GM19397 (cell line): ENCODE results near the gene KCNG4.

ENCODE experiments used
- ATAC-seq: cut with Tn5 transposase; IDR thresholded peaks from one replicate; pipeline ENCODE4 v1.9.1; 2021; ENCODE audit warnings: mild to moderate bottlenecking, moderate library complexity; ENCODE audit not compliant: unreplicated experiment

KCNG4 gene

DNA sequence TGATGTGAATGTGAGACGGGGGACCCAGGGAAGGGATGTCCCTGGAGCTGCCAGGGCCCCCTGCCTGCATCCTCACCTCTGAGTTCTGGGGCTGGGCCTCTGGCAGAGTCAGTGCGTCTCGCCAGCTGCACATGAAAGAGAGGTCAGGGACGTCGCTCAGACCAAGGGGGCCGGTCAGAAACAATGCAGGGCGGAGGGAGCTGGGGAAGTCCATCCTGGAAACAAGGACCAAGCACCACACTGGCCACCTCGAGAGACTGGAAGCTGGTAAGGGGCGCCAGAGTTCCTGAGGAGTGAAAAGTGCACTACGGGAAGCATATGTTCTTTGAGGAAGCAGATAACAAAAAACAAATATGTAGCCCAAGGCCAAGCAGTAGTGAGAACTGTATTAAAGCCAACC, 55.0 kb downstream of the KCNG4 start:
- no peak for ATAC-seq

DNA sequence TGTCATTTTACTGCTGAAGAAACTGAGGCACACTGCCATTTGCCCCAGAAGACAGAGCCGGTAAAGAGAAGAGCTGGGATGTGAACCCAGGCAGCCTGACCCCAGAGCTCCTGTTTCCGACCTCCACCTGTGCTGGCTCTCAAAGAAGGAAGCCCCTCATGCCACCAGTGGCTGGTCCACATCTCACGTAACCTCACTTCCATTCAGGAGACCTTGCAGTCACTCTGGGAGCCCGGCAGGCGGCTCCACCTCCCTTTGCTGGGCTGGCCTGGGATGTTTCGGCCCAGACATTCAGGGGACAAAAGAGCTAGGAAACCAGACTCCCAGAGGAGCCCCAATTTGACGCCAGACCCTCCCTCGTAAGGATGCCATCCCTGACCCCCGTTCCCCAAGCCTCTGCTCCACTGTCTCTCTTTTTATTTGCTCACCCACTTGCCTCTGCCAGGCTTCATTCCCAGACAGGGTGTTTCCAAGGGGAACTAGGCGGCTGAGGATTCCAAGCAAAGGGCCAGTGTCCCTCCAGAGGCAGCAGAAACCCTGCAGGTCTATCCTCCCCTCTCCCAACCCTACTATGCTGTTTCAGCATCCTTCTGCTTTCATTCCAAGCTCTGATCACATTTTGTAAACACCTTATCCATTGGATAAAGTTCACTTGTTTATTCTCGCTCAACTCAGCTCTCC, 55.8 kb downstream of the KCNG4 start:
- no peak for ATAC-seq

DNA sequence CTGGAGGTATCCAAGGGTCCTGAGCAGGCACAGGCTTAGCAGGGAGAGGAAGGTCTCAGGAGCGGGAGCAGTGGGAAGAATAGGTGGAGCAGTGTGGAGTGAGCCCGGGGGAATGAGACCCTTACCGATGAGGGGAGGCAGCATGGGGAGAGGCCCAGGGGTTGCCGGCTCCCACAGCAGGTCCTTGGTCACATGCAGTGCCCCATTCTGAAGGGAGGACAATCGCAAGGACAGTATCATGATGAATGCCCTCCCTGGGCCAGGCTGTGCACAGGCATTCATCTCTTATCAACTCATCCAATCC, 56.3 kb downstream of the KCNG4 start:
- no peak for ATAC-seq

DNA sequence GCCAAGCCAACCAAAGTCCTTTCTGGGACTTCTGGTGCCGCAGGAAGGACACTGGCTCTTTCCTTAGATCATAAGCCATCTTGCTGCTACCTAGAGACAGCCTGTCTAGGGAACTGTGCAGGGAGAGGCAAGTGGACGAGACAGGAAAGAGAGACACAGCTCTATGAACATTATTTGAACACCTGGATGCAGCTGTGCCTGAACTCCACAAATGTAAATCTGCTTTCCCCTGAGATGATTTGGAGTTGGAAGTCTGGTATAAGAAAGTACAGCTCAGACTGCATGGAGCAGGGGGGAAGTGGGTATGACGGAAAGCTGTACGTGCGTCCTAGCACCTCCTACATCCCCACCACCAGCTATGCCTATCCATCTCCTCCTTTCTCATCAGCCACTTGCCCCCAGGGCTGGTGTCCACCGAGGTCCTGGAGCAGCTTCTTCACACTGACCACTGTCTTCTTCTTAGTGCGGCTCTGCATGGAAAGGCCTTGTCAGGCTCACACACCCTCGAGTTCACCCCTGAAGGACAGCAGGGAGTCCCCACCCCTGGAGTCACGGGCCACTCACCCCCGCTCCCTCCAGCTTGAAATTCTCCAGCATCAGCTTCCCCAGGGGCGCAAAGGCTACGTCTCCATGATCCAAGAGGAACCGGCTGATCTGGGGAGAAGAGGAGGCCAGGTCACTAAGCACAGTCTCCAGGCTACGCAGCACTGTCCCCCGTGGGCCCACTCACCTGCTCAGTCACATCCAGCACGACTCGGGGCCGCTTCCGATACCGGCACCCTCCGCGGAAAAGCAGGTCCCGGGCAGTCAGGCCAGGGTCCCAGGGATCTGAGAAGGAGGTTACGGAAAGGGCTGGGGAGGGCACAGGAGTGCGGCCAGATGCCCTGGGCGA, 56.9 kb downstream of the KCNG4 start:
- ATAC-seq = no peak

DNA sequence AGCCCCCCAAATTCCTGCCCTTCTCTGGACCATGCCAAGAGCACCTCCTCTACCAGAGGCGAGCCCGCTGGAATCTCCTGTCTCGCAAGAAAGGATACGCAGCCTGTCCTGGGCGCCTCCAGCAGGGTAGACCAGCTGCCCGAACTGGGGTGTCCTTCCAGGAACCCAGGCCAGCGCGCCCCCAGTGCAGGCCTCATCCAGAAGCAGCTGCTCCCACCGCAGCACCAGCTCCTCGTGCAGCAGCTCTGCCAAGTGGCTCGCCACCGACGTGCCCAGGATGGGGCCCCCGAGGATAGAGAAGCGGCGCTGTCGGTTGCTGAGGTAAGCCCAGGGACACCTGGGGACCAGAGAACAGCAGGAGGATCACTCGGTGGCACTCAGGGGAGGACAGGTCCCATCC, 57.7 kb downstream of the KCNG4 start:
- ATAC-seq = no peak

DNA sequence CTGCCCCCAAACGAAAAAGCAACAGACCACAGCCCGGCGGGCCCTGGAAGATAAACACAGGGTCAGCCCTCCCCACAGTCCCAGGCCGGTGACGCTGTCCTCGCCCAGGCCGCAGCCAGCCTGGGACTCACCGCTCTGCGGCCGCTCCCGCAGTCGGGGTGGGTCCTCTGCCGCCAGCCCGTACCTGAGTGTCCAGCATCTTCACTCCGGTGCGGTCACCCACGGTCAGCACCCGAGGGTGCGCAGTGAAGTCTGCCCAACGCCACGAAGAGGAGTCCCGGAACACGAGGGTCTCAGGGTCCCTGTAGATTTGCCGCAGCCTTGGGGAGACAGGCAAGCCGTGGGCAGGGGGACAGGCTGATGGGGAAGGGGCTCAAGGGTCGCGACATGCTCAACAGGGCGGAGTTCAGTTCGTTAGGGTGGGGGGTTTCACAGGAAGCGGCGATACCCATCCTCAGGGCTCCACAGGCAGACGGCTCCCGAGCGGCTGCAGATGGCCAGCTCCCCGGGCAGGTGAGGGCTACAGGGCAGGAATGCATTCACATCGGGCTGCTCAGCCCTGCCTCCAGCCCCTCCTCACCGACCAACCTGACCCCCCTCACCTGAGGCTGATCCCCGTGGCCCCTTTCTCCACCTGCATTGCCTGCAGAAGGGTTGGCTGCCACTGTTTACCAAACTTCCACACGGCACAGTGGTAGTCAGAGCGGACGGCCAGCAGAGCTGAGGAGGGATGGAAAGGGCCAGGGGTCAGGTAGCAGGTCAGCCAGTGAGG, 58.5 kb downstream of the KCNG4 start:
- ATAC-seq = no peak

DNA sequence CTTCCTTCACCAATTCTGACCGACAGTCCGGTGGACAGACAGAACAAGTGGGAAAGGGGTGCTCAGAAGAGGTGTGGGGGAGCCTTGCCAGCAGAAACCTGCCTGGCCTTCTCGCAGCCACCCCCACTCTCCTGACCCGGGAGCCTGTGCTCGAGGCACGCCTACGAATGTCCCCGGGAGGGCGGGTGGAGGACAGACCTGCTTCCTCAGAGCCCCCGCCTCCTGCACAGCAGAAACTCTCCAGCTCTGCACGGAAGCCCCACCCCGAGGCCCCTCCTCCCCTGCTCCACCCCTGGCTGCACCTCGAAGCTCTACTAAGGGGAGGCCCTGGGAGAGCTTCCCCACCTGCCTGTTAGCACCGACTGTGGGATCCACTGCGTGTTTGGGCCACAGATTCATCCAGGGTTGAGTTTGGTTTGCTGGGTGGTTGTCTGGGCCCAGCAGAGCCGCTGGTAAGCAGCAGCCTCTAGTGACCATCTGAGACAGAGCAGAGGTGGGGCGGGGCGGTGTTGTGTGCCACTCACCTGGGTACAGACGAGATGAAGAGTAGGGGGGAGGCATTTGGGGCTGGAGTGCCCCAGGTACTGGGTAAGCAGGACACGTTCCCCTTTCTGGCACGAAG, 59.2 kb downstream of the KCNG4 start:
- no peak for ATAC-seq

DNA sequence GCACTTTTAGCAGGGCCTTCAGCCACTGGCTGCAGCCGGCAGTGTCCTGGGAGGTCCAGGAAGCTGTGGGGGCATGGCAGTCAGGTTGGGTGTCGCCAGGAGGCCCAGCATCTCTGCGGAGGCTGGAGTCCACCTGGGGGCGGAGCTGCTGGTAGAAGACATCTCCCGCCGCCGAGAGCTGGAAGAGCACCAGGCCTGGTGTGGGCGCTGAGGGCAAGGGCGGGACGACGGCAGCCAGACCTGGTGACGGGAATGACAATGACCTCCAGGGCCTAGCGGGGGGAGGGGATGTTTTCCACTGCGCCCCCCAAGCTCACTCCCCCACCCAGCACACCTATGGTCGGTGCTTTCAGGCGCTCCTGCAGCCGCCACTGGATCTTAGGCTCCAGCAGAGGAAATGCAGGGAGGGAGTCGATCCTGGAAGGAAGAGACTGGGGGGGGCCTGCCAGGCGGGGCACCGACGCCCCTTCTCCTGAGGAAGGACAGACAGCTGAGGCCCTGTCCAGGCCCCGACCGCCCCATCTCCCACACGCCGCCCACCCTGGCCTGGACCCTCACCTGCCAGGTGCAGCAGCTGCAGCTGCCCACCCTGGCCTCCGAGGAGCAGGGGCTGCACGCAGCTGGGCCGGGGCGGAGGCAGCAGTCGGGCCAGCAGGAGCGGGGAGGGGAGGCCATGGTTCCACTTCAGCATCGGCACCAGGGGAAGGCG, 60.0 kb downstream of the KCNG4 start:
- no peak for ATAC-seq

DNA sequence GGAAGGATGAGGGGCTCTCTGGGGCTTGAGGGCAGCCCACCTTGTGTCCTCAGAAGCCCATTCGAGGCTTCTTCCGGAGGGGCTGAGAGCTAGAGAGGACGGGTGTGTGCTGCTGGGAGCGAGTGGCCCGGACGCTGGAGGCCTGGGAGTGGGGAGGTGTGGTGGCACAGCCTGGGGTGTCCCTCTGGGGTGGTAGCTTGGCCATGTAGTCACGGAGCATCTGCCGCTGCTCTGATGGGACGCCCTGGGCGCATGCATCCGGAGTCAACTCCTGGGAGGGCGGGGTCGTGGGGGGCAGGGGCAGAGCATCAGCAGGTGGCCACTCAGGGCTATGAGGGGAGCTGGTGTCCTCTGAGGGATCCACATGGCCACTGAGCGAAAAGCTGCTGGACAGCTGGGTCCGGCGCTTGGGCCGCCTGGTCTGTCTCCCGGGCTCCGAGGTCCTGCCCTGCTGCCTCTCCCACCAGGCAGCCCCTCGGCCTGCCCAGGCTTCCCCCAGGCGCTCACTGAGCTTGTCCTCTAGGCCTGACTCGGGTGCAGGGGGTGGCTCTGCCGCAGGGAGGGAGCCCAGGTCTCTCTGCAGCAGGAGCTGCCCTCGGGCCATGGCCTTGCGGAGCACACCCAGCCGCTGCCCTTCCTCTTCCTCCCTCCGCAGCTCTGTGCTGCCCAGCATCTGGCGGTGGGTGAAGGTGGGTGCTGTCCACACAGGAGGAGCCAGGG, 60.8 kb downstream of the KCNG4 start:
- ATAC-seq = no peak

DNA sequence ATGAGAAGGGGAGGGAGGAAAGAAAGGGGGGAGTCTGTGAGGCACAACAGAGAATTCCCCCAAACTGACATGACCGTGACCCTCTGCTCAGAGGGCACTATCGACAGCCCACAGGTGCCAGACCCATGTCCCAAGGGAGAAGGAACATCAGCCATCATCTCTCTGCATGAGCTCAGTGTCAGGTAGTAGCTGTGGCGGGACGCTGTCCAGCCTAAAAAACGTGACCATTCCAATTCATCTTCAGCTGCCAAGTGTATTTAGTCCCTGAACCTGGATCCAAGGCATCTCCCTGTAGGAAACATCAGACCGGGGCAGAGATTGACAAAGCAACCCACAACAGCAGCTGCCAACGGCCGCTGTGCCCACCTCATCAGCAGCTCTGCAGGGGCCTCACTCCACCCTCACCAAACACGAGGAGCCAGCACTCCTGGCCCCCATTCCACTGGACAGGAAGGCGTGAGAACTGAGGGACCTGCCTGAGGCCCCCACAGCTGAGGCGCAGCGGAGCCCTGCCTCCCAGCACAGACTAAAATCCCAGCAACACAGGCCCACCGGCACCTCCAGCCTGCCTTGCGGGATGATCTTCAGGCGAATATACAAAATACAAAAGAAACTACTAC, 61.6 kb downstream of the KCNG4 start:
- ATAC-seq = no peak

DNA sequence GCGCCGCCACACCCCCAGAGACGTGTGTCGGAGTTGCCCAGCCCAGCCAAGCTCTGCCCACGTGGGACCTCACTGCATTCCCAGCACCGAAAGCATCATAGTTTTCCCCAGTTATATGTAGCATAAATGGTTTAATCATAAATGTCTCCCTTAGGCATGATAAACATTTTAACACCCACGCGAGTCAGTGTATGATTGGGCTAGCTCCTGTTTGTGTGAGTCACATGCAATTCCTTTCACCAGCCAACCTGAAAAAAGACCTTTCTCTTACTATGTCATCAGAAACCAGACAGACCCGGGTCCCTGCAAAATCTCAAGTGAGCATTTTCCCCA, 62.1 kb downstream of the KCNG4 start:
- ATAC-seq = no peak

DNA sequence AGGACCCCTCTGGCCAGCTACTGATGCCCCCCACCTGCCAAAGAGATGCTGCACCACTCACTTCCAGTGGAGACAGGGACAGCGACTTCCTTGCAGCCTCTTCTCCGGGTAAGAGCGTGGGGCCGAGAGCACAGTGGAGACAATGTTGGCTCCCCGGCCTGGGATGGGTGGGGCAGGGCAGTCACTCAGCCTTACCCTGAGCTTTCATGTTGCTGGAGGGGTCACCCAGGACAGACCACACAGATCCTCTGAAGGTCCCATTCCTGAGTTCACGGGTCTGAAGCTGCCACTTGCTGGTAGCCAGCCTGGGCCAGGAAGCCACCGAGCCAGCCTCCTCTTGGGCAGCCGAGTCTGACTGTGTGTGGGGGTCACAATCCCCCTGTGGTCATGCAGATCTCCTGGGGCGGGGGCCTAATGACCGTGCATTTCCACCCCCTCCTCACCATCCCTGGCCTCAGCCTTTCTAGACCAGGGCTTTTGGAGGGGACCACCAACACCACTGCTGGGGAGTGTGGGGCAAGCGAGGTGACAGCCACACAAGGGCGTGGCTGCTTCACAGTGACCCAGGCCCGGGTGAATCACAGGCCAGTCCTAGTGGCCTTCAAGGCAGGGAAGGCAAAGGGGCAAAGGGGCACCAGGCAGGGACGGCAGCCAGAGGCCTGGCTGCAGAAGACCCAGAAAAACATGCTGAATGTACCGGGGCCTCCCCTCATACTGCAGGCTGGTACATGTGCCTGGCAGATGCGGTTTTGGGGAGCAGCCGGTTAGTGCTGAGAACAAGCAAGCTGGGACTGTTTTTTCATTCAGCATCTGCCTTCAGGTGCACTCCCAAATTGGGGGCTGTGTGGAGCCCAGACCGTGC, 63.4 kb downstream of the KCNG4 start:
- no peak for ATAC-seq

DNA sequence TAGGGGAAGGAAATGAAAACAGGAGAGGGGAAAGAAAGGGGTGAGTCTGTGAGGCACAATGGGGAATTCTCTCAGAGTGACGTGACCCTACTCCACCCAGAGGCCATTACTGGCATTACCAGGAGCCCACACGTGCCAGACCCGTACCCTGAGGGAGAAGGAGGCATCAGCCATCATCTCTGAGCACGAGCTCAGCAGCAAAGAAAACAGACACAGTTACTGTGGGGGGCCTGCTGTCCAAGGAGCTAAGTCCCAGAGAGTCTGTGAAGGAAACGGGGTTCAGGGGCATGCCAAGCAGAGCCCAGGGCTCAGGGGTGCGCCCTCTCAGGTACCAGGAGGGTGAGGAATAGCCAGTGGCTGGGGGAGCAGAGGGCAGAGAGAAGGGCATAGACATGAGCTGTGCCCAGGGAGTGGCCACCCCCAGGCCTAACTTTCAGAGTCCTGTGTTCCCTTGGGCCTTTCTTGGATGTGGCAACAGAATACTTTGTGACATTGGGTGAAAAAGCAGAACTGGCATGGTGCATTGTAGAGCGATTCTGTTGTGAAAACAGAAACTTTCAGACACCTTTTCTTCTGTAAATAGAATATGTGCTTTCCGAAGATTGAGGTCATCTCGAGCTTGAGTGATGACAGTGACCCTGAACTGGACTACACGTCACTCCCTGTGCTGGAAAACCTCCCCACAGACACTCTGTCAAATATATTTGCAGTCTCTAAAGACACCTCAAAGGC, 64.3 kb downstream of the KCNG4 start:
- peak; percentile 49 for ATAC-seq

DNA sequence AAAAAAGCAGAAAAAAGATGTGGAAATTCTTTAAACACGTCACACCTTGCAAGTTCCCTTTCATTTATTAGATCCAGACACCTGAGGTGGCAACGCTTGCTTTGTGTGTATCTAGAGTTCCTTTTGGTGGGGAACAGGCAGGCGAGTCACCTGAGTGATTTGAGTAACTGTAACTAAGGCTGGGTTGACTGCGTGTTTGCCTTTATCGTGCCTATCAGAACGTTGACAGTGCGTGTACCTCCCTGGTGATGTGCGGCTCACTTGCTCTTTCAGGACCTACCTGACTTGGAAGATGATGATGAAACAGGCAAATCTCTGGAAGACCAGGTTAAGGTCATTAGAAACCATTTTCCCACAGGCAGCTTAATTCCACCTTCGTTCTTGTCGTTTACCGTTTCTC, 65.4 kb downstream of the KCNG4 start:
- ATAC-seq = no peak

DNA sequence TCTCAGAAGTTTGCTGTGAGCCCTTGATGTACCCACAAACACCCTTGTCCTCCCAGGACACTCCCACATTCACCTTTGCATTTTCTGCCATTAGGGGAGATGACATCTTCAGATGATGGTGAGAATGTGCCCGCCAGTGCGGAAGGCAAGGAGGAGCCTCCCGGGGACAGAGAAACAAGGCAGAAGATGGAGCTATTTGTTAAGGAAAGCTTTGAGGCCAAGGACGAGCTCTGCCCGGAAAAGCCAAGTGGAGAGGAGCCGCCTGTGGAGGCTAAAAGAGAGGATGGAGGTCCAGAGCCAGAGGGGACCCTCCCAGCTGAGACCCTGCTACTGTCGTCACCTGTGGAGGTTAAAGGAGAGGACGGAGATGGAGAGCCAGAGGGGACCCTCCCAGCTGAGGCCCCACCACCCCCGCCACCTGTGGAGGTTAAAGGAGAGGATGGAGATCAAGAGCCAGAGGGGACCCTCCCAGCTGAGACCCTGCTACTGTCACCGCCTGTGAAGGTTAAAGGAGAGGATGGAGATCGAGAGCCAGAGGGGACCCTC, 70.0 kb downstream of the KCNG4 start:
- ATAC-seq = no peak
